OCI-LY7 (cell line): ENCODE results near the gene DHX38.

Experiments
- EZH2phosphoT487 ChIP-seq: fragments of 200-600 bp; sonication (generic); IDR thresholded peaks from 2 replicates; pipeline ENCODE4 v1.6.1; 2018; ENCODE audit warnings: low read depth, borderline replicate concordance, mild to moderate bottlenecking, mixed run types, antibody characterized with exemption, low read length, moderate library complexity, mixed read lengths
- TF ChIP-seq, protein P1 (sequence below): fragments of 200-600 bp; sonication (generic); conservative IDR thresholded peaks from 2 replicates; pipeline ENCODE4 v1.5.1; 2014; ENCODE audit warnings: mild to moderate bottlenecking, antibody characterized with exemption, low read length, moderate library complexity, mixed read lengths

- TF ChIP-seq, protein P1, sequence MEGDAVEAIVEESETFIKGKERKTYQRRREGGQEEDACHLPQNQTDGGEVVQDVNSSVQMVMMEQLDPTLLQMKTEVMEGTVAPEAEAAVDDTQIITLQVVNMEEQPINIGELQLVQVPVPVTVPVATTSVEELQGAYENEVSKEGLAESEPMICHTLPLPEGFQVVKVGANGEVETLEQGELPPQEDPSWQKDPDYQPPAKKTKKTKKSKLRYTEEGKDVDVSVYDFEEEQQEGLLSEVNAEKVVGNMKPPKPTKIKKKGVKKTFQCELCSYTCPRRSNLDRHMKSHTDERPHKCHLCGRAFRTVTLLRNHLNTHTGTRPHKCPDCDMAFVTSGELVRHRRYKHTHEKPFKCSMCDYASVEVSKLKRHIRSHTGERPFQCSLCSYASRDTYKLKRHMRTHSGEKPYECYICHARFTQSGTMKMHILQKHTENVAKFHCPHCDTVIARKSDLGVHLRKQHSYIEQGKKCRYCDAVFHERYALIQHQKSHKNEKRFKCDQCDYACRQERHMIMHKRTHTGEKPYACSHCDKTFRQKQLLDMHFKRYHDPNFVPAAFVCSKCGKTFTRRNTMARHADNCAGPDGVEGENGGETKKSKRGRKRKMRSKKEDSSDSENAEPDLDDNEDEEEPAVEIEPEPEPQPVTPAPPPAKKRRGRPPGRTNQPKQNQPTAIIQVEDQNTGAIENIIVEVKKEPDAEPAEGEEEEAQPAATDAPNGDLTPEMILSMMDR: no peak
- TF ChIP-seq EZH2phosphoT487: no peak
Observed at GRCh38 chr16:72098936-72099335, 5.3 kb downstream of the DHX38 start.
